Panc1 (cell line): ENCODE measurements around the gene DNPEP. TPM values are rescaled to one million over a fixed set of nuclear protein-coding genes. Genes with fewer than 3 reads are reported as not detected.

ENCODE experiments used
- ATAC-seq: fragments of 200-7000 bp; cut with Tn5 transposase; 2 replicates; pipeline ENCODE4 v1.9.1; 2020; ENCODE audit warnings: mild to moderate bottlenecking, moderate library complexity
- BruUV-seq: library from RNA; stranded (reverse); fragments of 400-500 nt; replicated peaks from 2 replicates; lab custom pipeline; 2021; lab: Mats Ljungman, UMichigan
- CTCF ChIA-PET: fragments of 300-600 bp; sonication (Branson Sonifier 250); formaldehyde crosslinking; loops from one replicate; lab custom pipeline; 2022; ENCODE audit warnings: antibody characterized with exemption; lab: Charles Lee
- POLR2A ChIA-PET: fragments of 300-600 bp; sonication (Branson Sonifier 250); formaldehyde crosslinking; loops from one replicate; lab custom pipeline; 2022; ENCODE audit warnings: antibody characterized with exemption; lab: Charles Lee
- DNase-seq: peaks from one replicate; pipeline ENCODE4 v3.0.0-alpha.2; 2010; ENCODE audit warnings: low read depth, low spot score
- H3K27ac ChIP-seq: 2 replicates; pipeline ENCODE4 v1.5.1; 2011; ENCODE audit warnings: mild to moderate bottlenecking, low read length, inconsistent platforms
- H3K27me3 ChIP-seq: fragments of 200-500 bp; sonication (Bioruptor generic); 2 replicates; pipeline ENCODE4 v1.6.0; 2014; ENCODE audit warnings: low read length, inconsistent platforms; ENCODE audit not compliant: control insufficient read depth, insufficient read depth
- H3K36me3 ChIP-seq: fragments of 200-500 bp; sonication (Bioruptor generic); 2 replicates; pipeline ENCODE4 v1.5.1; 2014; ENCODE audit warnings: inconsistent platforms, mild to moderate bottlenecking, low read length, moderate library complexity; ENCODE audit not compliant: control insufficient read depth, insufficient read depth
- H3K4me1 ChIP-seq: 2 replicates; pipeline ENCODE4 v1.5.1; 2011; ENCODE audit warnings: inconsistent platforms, mild to moderate bottlenecking, low read length, moderate library complexity; ENCODE audit not compliant: control insufficient read depth, insufficient read depth
- H3K4me3 ChIP-seq, 2 experiments: 2 replicates each; pipeline ENCODE4 v1.5.1; 2011 to 2012; ENCODE audit warnings: low read depth in 2 of 2, low read length in 2 of 2, mild to moderate bottlenecking in 2 of 2, inconsistent platforms in 1 of 2, moderate library complexity in 1 of 2
- H3K9me3 ChIP-seq: fragments of 200-500 bp; sonication (Bioruptor generic); 2 replicates; pipeline ENCODE4 v1.5.1; 2014; ENCODE audit warnings: low read depth, mild to moderate bottlenecking, inconsistent platforms, low read length, moderate library complexity; ENCODE audit not compliant: control insufficient read depth, insufficient read depth
- CTCF ChIP-seq: fragments of 450-650 bp; IDR thresholded peaks from 2 replicates; pipeline ENCODE4 v1.5.1; 2017; ENCODE audit warnings: mild to moderate bottlenecking
- POLR2AphosphoS5 ChIP-seq: IDR thresholded peaks from 2 replicates; pipeline ENCODE4 v1.6.1; 2012; ENCODE audit warnings: mild to moderate bottlenecking, low read depth, low read length, moderate library complexity
- SIN3A ChIP-seq: IDR thresholded peaks from 2 replicates; pipeline ENCODE4 v1.6.1; 2012; ENCODE audit warnings: low read depth, mild to moderate bottlenecking, low read length, moderate library complexity, borderline replicate concordance; ENCODE audit not compliant: insufficient read depth
- TCF7L2 ChIP-seq: IDR thresholded peaks from 2 replicates; pipeline ENCODE4 v1.6.1; 2011; ENCODE audit warnings: mild to moderate bottlenecking, low read depth, low read length, inconsistent platforms
- in situ Hi-C: cut with HindIII; loops from 2 replicates; pipeline ENCODE4 v1.10.0; 2016; ENCODE audit warnings: low sequenced_read_pairs, low pct_unique_long_range_greater_than_20kb
- intact Hi-C: fragments of 100-400 bp; cut with micrococcal nuclease; formaldehyde crosslinking; loops from one replicate; pipeline ENCODE4 v1.10.0; 2022; ENCODE audit not compliant: unreplicated experiment
- total RNA-seq: library from RNA; stranded (reverse); gene quantifications from one replicate; pipeline ENCODE4 v1.2.1, GENCODE V29; 2021; ENCODE audit not compliant: unreplicated experiment
- TF ChIP-seq, protein P1 (sequence below), 2 experiments: IDR thresholded peaks; 2 replicates each; pipeline ENCODE4 v1.6.1; 2011 to 2012; ENCODE audit warnings: low read depth in 2 of 2, control low read depth in 1 of 2, low read length in 1 of 2, mild to moderate bottlenecking in 1 of 2, moderate library complexity in 1 of 2; ENCODE audit not compliant: insufficient read depth in 1 of 2

Gene DNPEP
- total RNA-seq, 1 experiment from 2014 or later, result 107 TPM

GRCh38 chr2:219369447-219369861, 18.3 kb downstream of the DNPEP start:
- H3K9me3 ChIP-seq, result no peaks in the 10 kb centered on the region
- peak overlapping the region; percentile 88 for H3K27ac ChIP-seq
- H3K27me3 ChIP-seq, result no peaks in the 10 kb centered on the region
- TF ChIP-seq TCF7L2 (no peak), SIN3A (no peak), CTCF (no peak), POLR2AphosphoS5 (no peak)
- TF ChIP-seq, protein P1, sequence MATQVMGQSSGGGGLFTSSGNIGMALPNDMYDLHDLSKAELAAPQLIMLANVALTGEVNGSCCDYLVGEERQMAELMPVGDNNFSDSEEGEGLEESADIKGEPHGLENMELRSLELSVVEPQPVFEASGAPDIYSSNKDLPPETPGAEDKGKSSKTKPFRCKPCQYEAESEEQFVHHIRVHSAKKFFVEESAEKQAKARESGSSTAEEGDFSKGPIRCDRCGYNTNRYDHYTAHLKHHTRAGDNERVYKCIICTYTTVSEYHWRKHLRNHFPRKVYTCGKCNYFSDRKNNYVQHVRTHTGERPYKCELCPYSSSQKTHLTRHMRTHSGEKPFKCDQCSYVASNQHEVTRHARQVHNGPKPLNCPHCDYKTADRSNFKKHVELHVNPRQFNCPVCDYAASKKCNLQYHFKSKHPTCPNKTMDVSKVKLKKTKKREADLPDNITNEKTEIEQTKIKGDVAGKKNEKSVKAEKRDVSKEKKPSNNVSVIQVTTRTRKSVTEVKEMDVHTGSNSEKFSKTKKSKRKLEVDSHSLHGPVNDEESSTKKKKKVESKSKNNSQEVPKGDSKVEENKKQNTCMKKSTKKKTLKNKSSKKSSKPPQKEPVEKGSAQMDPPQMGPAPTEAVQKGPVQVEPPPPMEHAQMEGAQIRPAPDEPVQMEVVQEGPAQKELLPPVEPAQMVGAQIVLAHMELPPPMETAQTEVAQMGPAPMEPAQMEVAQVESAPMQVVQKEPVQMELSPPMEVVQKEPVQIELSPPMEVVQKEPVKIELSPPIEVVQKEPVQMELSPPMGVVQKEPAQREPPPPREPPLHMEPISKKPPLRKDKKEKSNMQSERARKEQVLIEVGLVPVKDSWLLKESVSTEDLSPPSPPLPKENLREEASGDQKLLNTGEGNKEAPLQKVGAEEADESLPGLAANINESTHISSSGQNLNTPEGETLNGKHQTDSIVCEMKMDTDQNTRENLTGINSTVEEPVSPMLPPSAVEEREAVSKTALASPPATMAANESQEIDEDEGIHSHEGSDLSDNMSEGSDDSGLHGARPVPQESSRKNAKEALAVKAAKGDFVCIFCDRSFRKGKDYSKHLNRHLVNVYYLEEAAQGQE (IDR thresholded peaks at IDR 0.05; ENCODE audit: insufficient read depth in 1 of 2, low read depth in 2 of 2, low read length in 1 of 2), result no peak
- intact Hi-C loops (no loop called here), in situ Hi-C loops (no loop called here)
- DNase-seq (no peak), ATAC-seq (peak; percentile 67)
- ChIA-PET POLR2A (no interaction called here), CTCF (interaction anchor here (0.6 kb wide), 2 partner anchors 92 to 161 kb away, joined by 3 to 4 read pairs; no protein-coding TSS in a partner anchor)
- peaks cover 18% of the 10 kb centered on the region for H3K4me1 ChIP-seq
- no TSS peak for BruUV-seq
- no peaks in the 10 kb centered on the region for H3K36me3 ChIP-seq
- no peak overlapping the region; a peak in 1 of 4 replicates for H3K4me3 ChIP-seq

GRCh38 chr2:219368690-219369191, 19.0 kb downstream of the DNPEP start:
- H3K27ac ChIP-seq, result peak overlapping the region; percentile 88
- no peaks in the 10 kb centered on the region for H3K9me3 ChIP-seq
- intact Hi-C loops (no loop called here), in situ Hi-C loops (no loop called here)
- POLR2A ChIA-PET, result no interaction called here
- DNase-seq, result no peak
- no peaks in the 10 kb centered on the region for H3K36me3 ChIP-seq
- ATAC-seq, result peak; percentile 95
- CTCF ChIA-PET, result no interaction called here
- H3K4me3 ChIP-seq, result peak overlapping the region in 1 of 2 experiments; percentile 34; a peak in 2 of 4 replicates
- H3K4me1 ChIP-seq, result peaks cover 18% of the 10 kb centered on the region
- no peak for TF ChIP-seq TCF7L2
- no peak for TF ChIP-seq SIN3A
- no peak for TF ChIP-seq CTCF
- peak; percentile 51; the same call in 1 of the 2 replicates for TF ChIP-seq POLR2AphosphoS5
- TF ChIP-seq, protein P1 (IDR thresholded peaks at IDR 0.05; ENCODE audit: insufficient read depth in 1 of 2, low read depth in 2 of 2, low read length in 1 of 2), result no peak; a peak in 1 of 4 replicates
- no peaks in the 10 kb centered on the region for H3K27me3 ChIP-seq
- no TSS peak for BruUV-seq
